ENCODE data around the gene CDX1. TPM values are rescaled to one million over a fixed set of nuclear protein-coding genes. Genes with fewer than 3 reads are reported as not detected.
A peak's percentile ranks its signal among the peaks of the same experiment; 100 is the strongest.

The CDX1 gene
- polyA plus RNA-seq, 4 donors, result 205 to 308 (median 228) TPM

DNA sequence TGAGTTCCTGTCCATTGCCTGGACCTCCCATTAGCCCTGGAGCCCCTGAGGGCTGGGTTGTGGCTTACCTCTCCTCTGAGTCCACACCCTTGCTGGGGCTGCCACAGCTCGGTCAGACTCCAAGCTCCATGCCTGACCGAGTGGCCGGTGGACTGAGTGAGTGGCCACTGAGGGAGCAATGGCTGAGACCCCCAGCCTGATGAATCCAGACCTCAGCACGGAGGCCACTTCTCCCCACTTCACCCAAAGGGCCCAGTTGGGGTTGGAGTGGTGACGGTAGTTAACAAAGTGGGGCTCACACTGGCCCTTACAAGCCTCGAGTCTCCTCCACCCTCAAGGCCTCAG, 39.7 kb upstream of the CDX1 start:
- DNase-seq (no peak), FAIRE-seq (no peak)
- WGBS, 3 donors, result 80 to 91% (median 82%) methylated on average over 6 of the region's 6 CpGs
- Histone ChIP-seq H3K4me1 (ENCODE audit: control insufficient read depth in 3 of 3, insufficient read depth in 2 of 3, low read depth in 1 of 3, low read length in 2 of 3) (peaks cover 0 to 21% (median 0%) of the 10 kb centered on the region in 3 donors), H3K36me3 (ENCODE audit: control insufficient read depth in 3 of 3, insufficient read depth in 2 of 3, low read depth in 1 of 3, low read length in 3 of 3) (peaks cover 0 to 50% (median 0%) of the 10 kb centered on the region in 3 donors), H3K27me3 (ENCODE audit: control insufficient read depth in 3 of 3, insufficient read depth in 3 of 3, low read length in 3 of 3) (no peaks in the 10 kb centered on the region), H3K9me3 (ENCODE audit: control insufficient read depth in 2 of 2, insufficient read depth in 1 of 2, low read depth in 1 of 2, low read length in 1 of 2) (no peaks in the 10 kb centered on the region), H3K27ac (ENCODE audit: low read depth in 1 of 3, low read length in 2 of 3) (no peak overlapping the region), H3K4me3 (ENCODE audit: low read depth in 1 of 3, low read length in 3 of 3) (no peak overlapping the region)

DNA sequence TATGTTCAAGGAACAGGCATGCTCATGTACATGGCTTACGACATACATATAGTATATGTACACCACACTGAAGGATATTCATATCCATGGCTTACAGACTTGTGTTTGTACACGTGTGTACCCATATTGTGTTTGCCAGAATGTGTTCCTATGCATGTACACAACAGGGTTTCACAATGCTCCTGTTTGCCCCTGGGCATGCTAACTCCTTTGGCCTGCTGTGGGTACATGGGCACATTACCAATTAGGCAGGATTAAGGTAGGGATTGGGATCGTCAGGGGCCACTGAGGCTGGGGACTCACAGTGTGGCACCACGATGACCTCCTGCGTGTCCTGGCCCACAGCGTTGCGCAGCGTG, 37.1 kb upstream of the CDX1 start:
- 42 to 82% (median 50%) methylated on average over 8 of the region's 8 CpGs for WGBS, 3 donors
- FAIRE-seq, result no peak
- no peak for DNase-seq
- H3K27ac ChIP-seq (ENCODE audit: low read depth in 1 of 3, low read length in 2 of 3), result no peak overlapping the region
- H3K4me3 ChIP-seq (ENCODE audit: low read depth in 1 of 3, low read length in 3 of 3), result no peak overlapping the region
- no peaks in the 10 kb centered on the region for H3K9me3 ChIP-seq (ENCODE audit: control insufficient read depth in 2 of 2, insufficient read depth in 1 of 2, low read depth in 1 of 2, low read length in 1 of 2)
- no peaks in the 10 kb centered on the region for H3K27me3 ChIP-seq (ENCODE audit: control insufficient read depth in 3 of 3, insufficient read depth in 3 of 3, low read length in 3 of 3)
- peaks cover 0 to 54% (median 0%) of the 10 kb centered on the region in 3 donors for H3K36me3 ChIP-seq (ENCODE audit: control insufficient read depth in 3 of 3, insufficient read depth in 2 of 3, low read depth in 1 of 3, low read length in 3 of 3)
- H3K4me1 ChIP-seq (ENCODE audit: control insufficient read depth in 3 of 3, insufficient read depth in 2 of 3, low read depth in 1 of 3, low read length in 2 of 3), result peaks cover 0 to 10% (median 0%) of the 10 kb centered on the region in 3 donors

DNA sequence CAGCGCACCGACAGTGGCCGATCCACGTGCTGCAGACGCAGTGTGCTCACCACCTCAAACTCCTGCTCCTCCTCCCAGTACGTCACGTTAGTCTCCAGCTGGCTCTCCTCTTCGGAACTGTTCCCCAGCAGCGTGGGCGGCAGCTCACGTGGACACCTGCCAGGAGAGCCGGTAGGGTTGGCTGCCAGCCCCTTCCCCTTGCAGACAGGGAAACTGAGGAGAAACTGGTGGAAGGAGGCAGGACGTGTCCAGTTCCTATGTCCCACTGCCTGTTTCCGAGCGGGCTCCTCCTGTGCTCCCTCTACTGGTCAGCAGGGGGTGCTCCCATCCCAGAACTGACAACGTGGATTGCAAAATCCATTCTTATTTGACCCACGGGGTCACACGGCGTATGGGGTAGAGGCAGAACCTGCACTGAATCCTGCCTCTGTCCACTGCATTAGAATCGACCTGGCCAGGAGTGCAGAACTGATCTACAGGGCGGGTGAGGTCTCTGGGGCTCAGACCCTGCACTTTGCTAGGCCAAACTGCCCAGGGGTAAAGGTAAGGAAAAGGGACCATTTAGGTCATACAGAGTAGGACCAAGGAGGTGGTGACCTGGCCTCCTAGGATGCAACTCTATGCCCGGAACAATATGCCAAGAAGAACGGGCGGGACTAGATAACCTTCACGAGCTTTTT, 36.6 kb upstream of the CDX1 start:
- H3K4me1 ChIP-seq (ENCODE audit: control insufficient read depth in 3 of 3, insufficient read depth in 2 of 3, low read depth in 1 of 3, low read length in 2 of 3), result peaks cover 0 to 8% (median 0%) of the 10 kb centered on the region in 3 donors
- 19 to 36% (median 31%) methylated on average over 25 of the region's 25 CpGs for WGBS, 3 donors
- no peaks in the 10 kb centered on the region for H3K27me3 ChIP-seq (ENCODE audit: control insufficient read depth in 3 of 3, insufficient read depth in 3 of 3, low read length in 3 of 3)
- no peaks in the 10 kb centered on the region for H3K9me3 ChIP-seq (ENCODE audit: control insufficient read depth in 2 of 2, insufficient read depth in 1 of 2, low read depth in 1 of 2, low read length in 1 of 2)
- FAIRE-seq (no peak), DNase-seq (peak; percentile 77 to 79)
- H3K4me3 ChIP-seq (ENCODE audit: low read depth in 1 of 3, low read length in 3 of 3), result peak overlapping the region in 1 of 3 donors; percentile 17
- H3K36me3 ChIP-seq (ENCODE audit: control insufficient read depth in 3 of 3, insufficient read depth in 2 of 3, low read depth in 1 of 3, low read length in 3 of 3), result peaks cover 0 to 53% (median 0%) of the 10 kb centered on the region in 3 donors
- H3K27ac ChIP-seq (ENCODE audit: low read depth in 1 of 3, low read length in 2 of 3), result no peak overlapping the region

DNA sequence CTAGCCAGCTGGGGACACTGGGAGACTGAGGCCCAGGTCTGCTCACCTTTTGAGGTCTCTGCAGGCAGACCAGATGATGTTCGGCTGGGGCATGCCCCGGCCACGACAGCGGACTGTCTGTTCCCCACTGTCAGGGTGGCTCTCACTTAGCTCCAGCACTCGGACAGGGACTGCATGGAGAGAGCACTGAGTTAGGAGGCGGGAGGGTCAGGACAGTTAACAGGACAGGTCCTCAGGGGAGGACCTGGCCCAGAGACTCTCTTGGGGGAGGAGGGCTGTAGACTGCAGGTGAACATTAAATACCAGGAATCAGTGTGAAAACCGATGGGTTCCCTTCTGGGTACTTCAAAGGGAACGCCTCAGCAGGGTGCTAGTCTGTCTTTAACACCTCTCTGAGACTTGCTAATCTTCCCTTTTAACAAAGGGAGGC, 36.1 kb upstream of the CDX1 start:
- no peak for DNase-seq

DNA sequence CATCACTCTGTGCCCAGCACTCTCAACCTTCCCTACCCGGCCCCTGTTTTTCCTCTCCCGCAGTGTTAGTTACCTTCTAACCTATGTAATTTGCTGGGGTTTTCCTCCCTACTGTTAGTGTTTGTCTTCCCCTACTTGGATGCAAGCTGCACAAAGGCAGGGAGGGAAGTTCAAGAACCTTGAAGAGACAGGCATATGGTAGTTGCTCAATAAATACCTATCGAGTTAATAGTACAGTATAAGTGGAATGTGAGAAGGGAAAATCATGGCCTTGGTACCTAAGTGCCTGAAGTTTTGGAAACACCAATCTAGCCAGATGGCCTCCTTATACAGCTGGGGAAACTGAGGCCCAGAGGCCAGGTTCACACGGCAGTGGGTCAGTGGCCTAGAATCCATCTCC, 35.1 kb upstream of the CDX1 start:
- H3K27me3 ChIP-seq (ENCODE audit: control insufficient read depth in 3 of 3, insufficient read depth in 3 of 3, low read length in 3 of 3), result no peaks in the 10 kb centered on the region
- H3K4me1 ChIP-seq (ENCODE audit: control insufficient read depth in 3 of 3, insufficient read depth in 2 of 3, low read depth in 1 of 3, low read length in 2 of 3), result peaks cover 0 to 8% (median 0%) of the 10 kb centered on the region in 3 donors
- no peaks in the 10 kb centered on the region for H3K9me3 ChIP-seq (ENCODE audit: control insufficient read depth in 2 of 2, insufficient read depth in 1 of 2, low read depth in 1 of 2, low read length in 1 of 2)
- no peak overlapping the region for H3K27ac ChIP-seq (ENCODE audit: low read depth in 1 of 3, low read length in 2 of 3)
- no peak overlapping the region for H3K4me3 ChIP-seq (ENCODE audit: low read depth in 1 of 3, low read length in 3 of 3)
- 89 to 94% (median 92%) methylated on average over 4 of the region's 4 CpGs for WGBS, 3 donors
- FAIRE-seq (no peak), DNase-seq (no peak)
- H3K36me3 ChIP-seq (ENCODE audit: control insufficient read depth in 3 of 3, insufficient read depth in 2 of 3, low read depth in 1 of 3, low read length in 3 of 3), result peaks cover 0 to 51% (median 0%) of the 10 kb centered on the region in 3 donors

More for the DNA sequence above, 36.1 kb upstream of the CDX1 start:
- Histone ChIP-seq H3K4me3 (ENCODE audit: low read depth in 1 of 3, low read length in 3 of 3) (no peak overlapping the region), H3K9me3 (ENCODE audit: control insufficient read depth in 2 of 2, insufficient read depth in 1 of 2, low read depth in 1 of 2, low read length in 1 of 2) (no peaks in the 10 kb centered on the region), H3K27me3 (ENCODE audit: control insufficient read depth in 3 of 3, insufficient read depth in 3 of 3, low read length in 3 of 3) (no peaks in the 10 kb centered on the region), H3K27ac (ENCODE audit: low read depth in 1 of 3, low read length in 2 of 3) (no peak overlapping the region), H3K4me1 (ENCODE audit: control insufficient read depth in 3 of 3, insufficient read depth in 2 of 3, low read depth in 1 of 3, low read length in 2 of 3) (peaks cover 0 to 8% (median 0%) of the 10 kb centered on the region in 3 donors), H3K36me3 (ENCODE audit: control insufficient read depth in 3 of 3, insufficient read depth in 2 of 3, low read depth in 1 of 3, low read length in 3 of 3) (peaks cover 0 to 49% (median 0%) of the 10 kb centered on the region in 3 donors)
- WGBS, 3 donors, result 81 to 90% (median 88%) methylated on average over 8 of the region's 8 CpGs
- no peak for FAIRE-seq

DNA sequence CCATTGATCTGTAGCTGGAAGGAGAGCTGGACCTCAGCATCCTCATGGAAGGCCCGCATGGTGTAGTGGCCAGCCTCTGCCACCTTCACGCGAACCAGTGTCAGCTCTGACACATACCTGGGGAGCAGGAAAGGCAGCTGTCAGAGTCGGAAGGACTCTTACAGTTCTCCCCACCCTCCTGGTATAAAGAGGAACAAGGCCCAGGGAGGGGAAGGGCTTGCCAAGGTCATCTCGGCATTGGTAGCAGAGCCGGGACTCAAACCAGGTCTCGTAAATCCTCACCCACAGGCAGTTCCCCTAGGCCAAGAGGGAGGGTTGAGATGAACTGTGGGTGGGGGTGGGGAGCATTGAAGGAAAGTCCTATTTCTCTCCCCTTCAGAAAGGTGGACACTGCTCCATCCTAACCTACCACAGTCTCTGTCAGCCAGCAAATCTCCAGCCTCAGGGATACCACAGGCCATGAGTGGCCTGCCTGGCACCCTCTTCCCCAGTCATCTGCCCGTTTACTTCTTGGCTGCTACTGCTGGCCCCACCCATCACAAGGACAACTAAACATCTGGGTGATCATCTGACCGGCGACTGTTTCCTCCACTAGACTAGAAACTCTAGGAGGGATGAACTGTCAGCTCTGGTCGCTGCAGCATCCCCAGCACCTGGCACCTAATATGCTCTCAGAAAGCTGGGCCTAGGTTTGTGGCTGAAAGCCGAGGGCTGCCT, 34.4 kb upstream of the CDX1 start:
- Histone ChIP-seq H3K4me3 (ENCODE audit: low read depth in 1 of 3, low read length in 3 of 3) (no peak overlapping the region), H3K27me3 (ENCODE audit: control insufficient read depth in 3 of 3, insufficient read depth in 3 of 3, low read length in 3 of 3) (no peaks in the 10 kb centered on the region), H3K4me1 (ENCODE audit: control insufficient read depth in 3 of 3, insufficient read depth in 2 of 3, low read depth in 1 of 3, low read length in 2 of 3) (peaks cover 0 to 10% (median 0%) of the 10 kb centered on the region in 3 donors), H3K27ac (ENCODE audit: low read depth in 1 of 3, low read length in 2 of 3) (peak overlapping the region in 1 of 3 donors; percentile 15), H3K9me3 (ENCODE audit: control insufficient read depth in 2 of 2, insufficient read depth in 1 of 2, low read depth in 1 of 2, low read length in 1 of 2) (no peaks in the 10 kb centered on the region), H3K36me3 (ENCODE audit: control insufficient read depth in 3 of 3, insufficient read depth in 2 of 3, low read depth in 1 of 3, low read length in 3 of 3) (peaks cover 0 to 49% (median 0%) of the 10 kb centered on the region in 3 donors)
- FAIRE-seq (no peak), DNase-seq (no peak)
- 47 to 53% (median 50%) methylated on average over 12 of the region's 12 CpGs for WGBS, 3 donors

DNA sequence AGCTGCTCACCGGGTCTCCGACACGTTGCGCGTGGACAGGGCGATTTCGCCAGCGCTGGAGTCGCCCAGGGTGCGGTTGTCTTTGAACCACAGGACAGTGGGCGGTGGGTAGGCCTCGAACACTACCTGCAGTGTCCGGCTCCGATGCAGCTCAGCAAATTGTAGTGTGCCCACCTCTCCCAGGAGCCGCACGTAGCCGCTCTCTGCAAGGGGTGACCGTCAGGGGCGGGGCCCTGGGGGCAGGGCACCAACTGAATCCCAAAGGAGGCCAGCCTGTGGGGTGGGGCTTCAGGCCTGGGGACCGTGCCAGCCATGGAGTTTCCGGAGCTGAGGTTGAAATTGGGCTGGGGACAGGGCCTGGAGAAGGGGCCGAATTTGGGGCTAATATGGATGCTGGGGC, 33.8 kb upstream of the CDX1 start:
- FAIRE-seq (no peak), DNase-seq (no peak)
- Histone ChIP-seq H3K9me3 (ENCODE audit: control insufficient read depth in 2 of 2, insufficient read depth in 1 of 2, low read depth in 1 of 2, low read length in 1 of 2) (no peaks in the 10 kb centered on the region), H3K27ac (ENCODE audit: low read depth in 1 of 3, low read length in 2 of 3) (no peak overlapping the region), H3K4me1 (ENCODE audit: control insufficient read depth in 3 of 3, insufficient read depth in 2 of 3, low read depth in 1 of 3, low read length in 2 of 3) (peaks cover 0 to 16% (median 0%) of the 10 kb centered on the region in 3 donors), H3K4me3 (ENCODE audit: low read depth in 1 of 3, low read length in 3 of 3) (no peak overlapping the region), H3K36me3 (ENCODE audit: control insufficient read depth in 3 of 3, insufficient read depth in 2 of 3, low read depth in 1 of 3, low read length in 3 of 3) (peaks cover 0 to 48% (median 0%) of the 10 kb centered on the region in 3 donors), H3K27me3 (ENCODE audit: control insufficient read depth in 3 of 3, insufficient read depth in 3 of 3, low read length in 3 of 3) (no peaks in the 10 kb centered on the region)
- WGBS, 3 donors, result 85 to 91% (median 90%) methylated on average over 22 of the region's 22 CpGs

DNA sequence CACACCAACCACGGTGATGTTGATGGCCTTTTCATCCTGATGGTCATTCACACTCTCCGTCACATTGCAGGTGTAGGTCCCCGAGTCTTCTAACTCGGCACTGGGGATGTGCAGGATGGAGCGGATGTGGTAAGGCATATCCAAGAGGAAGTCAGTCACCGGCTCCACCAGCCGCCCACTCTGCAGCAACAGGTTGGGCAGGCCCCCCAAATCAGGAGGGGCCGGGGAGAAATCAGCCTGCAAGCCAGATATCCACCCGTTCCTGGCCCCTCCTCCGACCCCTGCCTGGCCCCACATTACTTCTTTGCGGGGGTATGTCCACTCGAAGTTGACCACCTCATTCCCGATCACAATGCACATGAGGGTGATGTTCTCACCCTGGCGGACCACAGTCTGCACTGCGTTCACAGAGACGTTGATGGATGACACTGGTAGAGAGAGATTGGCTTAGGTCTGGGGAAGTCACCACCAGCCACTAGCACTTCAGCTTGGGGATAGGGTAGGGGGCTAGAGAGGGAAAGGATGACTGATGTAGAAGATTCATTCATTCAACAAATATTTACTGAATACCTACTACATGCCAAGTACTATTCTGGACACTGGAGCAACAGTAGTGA, 32.9 kb upstream of the CDX1 start:
- DNase-seq (no peak), FAIRE-seq (no peak)
- 78 to 85% (median 85%) methylated on average over 16 of the region's 16 CpGs for WGBS, 3 donors
- no peaks in the 10 kb centered on the region for H3K9me3 ChIP-seq (ENCODE audit: control insufficient read depth in 2 of 2, insufficient read depth in 1 of 2, low read depth in 1 of 2, low read length in 1 of 2)
- no peak overlapping the region for H3K27ac ChIP-seq (ENCODE audit: low read depth in 1 of 3, low read length in 2 of 3)
- peaks cover 0 to 26% (median 0%) of the 10 kb centered on the region in 3 donors for H3K4me1 ChIP-seq (ENCODE audit: control insufficient read depth in 3 of 3, insufficient read depth in 2 of 3, low read depth in 1 of 3, low read length in 2 of 3)
- no peak overlapping the region for H3K4me3 ChIP-seq (ENCODE audit: low read depth in 1 of 3, low read length in 3 of 3)
- no peaks in the 10 kb centered on the region for H3K27me3 ChIP-seq (ENCODE audit: control insufficient read depth in 3 of 3, insufficient read depth in 3 of 3, low read length in 3 of 3)
- H3K36me3 ChIP-seq (ENCODE audit: control insufficient read depth in 3 of 3, insufficient read depth in 2 of 3, low read depth in 1 of 3, low read length in 3 of 3), result peaks cover 0 to 44% (median 0%) of the 10 kb centered on the region in 3 donors
